HG02970 (cell line): Measurements from ENCODE around the gene MUC5B.

Experiments
- ATAC-seq: cut with Tn5 transposase; IDR thresholded peaks from one replicate; pipeline ENCODE4 v1.9.1; 2021; ENCODE audit warnings: mild to moderate bottlenecking, moderate library complexity, moderate number of reproducible peaks; ENCODE audit not compliant: unreplicated experiment, low FRiP score

MUC5B gene

GRCh38 chr11:1306186-1307162 lies 83.6 kb downstream of the MUC5B start:
- no peak for ATAC-seq

DNA sequence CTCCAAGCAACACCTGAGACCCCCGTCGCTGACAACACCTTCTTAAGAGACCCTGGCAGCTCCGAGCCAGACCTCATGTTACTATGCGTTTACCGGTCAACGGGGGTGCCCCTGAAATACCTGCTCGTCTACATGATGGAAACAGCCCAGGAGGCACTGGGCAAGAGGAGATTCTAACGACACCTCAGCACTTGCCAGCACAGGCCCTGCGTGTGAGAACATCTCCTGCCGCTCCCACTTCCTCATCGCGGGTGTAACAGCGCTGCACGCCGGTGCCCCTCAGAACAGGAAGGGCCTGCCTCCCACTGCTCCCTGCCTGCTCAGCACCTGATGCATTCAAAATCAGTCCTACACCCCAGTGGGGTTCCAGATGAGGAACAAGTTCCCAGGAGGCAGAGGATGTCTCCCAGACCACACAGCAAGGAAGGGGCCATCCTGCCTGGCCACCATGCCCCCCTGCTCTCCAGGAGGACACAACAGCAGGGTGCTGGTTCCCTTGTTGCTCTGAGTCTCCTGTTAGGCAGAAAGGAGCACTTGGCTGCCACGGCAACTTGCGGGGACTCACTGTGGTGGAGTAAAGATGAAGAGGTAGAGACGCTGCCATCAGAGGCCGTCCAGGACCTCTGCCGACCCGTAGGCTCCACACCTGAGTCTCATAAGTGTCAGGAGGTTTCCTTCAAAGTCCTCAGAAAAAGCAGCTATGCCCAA lies 84.5 kb downstream of the MUC5B start:
- no peak for ATAC-seq

DNA sequence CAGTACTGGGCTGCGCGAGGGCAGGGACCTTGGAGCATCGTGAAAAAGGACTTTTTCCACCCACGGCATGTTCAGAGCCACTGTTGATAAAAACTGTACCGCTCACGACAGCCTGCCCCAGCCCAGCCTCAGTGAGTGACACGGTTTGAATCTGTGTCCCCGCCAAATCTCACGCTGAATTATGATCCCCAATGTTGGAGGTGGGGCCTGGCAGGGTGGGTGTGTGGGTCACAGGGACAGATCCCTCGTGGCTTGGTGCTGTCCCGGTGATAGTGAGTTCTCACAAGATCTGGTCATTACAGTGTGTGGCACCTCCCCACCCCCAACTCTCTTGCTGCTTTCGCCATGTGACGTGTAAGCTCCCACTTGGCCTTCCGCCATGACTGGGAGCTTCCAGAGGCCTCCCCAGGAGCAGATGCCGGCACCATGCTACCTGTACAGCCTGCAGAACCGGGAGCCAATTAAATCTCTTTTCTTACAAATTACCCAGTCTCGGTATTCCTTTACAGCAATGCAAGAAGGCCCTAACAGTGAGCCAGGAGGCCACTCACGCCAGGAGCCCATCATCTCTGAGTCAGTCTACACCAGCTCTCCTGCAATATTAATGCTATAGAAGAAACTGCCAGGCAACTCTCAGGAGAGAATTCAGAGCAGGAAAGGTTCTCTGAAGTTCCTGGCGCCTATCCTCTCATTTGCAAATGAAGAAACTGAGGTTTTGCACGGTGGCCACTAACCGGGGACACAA lies 85.3 kb downstream of the MUC5B start:
- ATAC-seq = no peak

DNA sequence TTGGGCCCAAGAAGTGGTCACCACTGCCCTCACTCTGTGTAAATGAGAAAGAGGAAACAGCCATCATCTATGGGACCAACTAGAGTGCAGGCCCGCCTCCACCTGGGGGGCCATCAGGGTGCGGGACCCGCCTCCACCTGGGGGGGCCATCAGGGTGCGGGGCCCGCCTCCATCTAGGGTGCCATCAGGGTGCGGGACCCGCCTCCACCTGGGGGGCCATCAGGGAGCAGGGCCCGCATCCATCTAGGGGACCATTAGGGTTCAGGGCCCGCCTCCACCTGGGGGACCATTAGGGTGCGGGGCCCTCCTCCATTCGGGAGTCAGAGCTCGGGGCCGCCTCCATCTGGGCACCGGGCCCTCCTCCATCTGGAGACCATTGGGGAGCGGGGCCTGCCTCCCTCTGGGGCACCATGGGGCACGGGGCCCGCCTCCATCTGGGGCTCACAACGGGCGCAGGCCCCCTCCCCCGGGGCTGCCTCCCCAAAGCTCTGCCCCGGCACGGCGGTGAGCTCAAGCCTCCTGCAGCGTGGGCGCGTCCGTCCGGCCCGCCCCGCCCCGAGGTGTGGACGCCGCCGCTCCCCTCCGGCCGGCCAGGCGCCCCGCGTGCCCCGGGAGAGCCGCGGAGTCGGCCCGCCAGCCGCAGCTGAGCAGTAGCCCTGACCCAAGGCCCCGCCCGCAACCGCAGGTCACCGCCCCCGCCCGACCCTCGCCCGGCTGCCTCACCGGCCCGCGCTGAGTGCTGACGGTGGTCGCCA lies 86.1 kb downstream of the MUC5B start:
- ATAC-seq = peak; percentile 7

DNA sequence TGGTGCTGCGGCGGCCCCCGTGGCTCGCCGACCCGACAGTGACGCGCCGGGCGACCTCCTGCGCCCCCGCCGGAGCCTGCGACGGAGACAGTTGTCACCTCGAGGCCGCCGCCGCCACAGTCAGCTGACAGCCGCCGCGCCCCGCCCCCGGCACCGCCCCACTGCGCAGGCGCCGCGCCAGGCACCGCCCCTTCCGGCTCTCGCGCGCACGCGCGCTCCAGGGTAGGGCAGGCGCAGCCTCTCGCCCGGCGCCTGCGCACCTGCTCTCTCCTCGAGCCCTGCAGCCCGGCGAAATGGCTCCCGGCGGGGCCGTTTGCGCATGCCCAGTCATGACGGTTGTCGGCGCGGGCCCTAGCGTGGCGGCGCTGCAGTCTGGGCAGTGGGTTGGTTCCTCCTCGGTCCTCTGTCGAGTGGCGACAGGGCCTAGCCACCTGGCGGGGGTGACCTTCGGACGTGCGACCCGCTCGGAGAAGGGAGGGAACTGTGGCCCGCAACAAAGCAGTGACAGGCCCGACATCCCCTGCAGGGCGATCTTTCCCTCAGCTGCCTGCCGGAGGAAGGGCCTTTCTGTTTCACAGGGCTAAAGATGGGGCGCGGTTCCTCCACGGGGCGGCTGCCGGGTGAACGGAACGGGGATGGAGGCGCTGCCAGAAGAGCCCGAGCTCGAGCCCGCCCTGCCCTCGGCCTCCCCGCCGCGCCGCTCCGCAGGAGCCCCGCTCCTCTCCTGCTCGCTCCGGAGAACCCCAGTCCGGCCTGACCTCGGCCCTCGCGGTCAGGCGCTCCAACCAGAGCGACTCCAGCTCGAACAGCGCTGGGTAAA lies 86.8 kb downstream of the MUC5B start, which contains the start of gene TOLLIP:
Gene TOLLIP (minus strand): TSS at position 135 of the 820 bp plus-strand sequence. CDS start 134 bp downstream, at position 1.
- ATAC-seq = peak; percentile 89

DNA sequence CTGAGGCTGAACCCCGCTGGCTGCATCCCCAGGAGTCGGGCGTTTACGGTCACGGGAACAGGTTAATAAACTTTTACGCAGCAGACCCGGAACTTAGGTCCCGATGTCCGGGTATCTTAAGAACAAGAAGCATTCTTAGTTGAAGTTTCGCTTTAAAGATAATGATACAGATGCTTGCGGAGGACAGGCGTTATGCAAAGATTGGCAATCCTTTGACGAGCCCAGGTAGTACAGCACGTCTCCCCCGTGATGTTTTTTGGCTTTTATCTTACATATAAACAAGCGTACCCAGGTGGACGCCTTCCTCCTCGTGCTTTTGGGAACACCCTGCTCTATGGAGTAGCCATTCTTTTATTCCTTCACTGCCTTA lies 87.4 kb downstream of the MUC5B start:
- no peak for ATAC-seq

- no peak for ATAC-seq
Measured at GRCh38 chr11:1310772-1311468, 88.1 kb downstream of the MUC5B start.
